HG03280 (cell line): ENCODE data around the gene WNT2B.

Experiments
- ATAC-seq: cut with Tn5 transposase; IDR thresholded peaks from one replicate; pipeline ENCODE4 v1.9.1; 2021; ENCODE audit warnings: mild to moderate bottlenecking, moderate library complexity; ENCODE audit not compliant: unreplicated experiment

The WNT2B gene

GRCh38 chr1:112504661-112505399 is 3.9 kb upstream of the WNT2B start:
- no peak for ATAC-seq

GRCh38 chr1:112505400-112505785 is 3.4 kb upstream of the WNT2B start:
- no peak for ATAC-seq

- ATAC-seq = no peak
Observed at GRCh38 chr1:112505878-112506277, 2.9 kb upstream of the WNT2B start.

- ATAC-seq = no peak
Observed at GRCh38 chr1:112506306-112506705, 2.5 kb upstream of the WNT2B start.

DNA sequence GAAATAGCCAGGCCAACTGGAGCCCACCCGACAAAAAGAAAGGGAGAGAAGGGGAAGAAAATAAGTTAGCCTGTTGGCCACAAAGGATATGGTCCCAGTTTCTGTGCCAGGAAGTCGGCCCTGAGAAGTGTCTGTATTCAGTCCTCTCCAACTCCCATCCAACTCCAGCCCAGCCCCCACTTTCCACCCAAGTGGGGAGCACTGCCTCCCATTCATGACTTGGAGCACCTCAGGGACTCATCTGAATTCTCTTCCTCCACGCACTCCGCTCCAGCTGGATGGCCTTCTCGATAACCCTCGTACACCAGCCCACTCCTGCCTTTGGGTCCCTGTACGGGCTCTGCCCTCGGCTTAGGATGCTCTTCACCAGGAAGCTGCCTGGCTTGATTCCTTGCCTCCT is 2.0 kb upstream of the WNT2B start:
- ATAC-seq = no peak

- no peak for ATAC-seq
Observed at GRCh38 chr1:112507336-112507735, 1.4 kb upstream of the WNT2B start.

DNA sequence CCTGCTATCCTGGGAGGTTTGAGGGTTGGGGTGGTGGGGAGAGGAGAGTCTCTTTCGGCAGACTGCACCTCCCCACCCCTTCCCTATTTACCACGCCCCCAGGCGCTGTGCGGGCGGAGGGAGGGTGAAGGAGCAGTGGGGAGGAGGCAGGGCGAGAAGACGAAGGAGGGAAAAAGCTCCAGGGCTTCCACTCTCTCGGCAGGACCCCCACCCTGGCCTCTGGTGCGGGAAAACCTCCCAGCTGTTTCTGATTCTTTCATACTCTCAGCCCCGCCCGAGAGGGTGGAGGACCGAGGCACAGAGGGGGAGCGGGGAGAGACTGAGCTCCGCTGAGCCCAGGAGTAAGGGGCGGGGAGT is 866 bp upstream of the WNT2B start:
- ATAC-seq = no peak

DNA sequence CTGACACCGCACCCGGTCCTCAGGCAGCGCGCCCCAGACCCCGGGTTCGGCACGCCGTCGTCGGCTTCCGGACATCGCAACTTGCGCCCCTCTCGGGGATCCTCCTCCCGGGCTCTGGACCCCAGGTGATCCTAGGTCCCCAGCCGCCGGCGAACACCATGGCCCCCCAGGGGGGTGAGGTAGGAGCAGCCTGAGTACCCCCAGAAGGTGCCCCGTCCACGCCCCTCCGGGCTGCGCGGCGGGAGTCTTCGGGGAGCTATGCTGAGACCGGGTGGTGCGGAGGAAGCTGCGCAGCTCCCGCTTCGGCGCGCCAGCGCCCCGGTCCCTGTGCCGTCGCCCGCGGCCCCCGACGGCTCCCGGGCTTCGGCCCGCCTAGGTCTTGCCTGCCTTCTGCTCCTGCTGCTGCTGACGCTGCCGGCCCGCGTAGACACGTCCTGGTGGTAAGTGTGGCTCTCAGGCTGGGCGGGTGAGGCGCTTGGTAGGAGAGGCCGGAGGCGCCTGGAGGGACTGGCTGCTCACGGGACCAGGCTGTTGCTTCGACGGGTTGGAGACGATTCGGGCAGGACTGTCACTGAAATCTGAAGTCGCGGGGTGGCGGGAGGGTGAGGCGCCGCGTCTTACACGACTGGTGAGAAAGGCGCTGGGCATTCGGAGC is 367 bp downstream of the WNT2B start:
- no peak for ATAC-seq

- ATAC-seq = no peak
Observed at GRCh38 chr1:112509660-112510178, 954 bp downstream of the WNT2B start.

GRCh38 chr1:112510340-112510739 is 1.6 kb downstream of the WNT2B start:
- ATAC-seq = no peak

- ATAC-seq = no peak
Observed at GRCh38 chr1:112511897-112512296, 3.1 kb downstream of the WNT2B start.

DNA sequence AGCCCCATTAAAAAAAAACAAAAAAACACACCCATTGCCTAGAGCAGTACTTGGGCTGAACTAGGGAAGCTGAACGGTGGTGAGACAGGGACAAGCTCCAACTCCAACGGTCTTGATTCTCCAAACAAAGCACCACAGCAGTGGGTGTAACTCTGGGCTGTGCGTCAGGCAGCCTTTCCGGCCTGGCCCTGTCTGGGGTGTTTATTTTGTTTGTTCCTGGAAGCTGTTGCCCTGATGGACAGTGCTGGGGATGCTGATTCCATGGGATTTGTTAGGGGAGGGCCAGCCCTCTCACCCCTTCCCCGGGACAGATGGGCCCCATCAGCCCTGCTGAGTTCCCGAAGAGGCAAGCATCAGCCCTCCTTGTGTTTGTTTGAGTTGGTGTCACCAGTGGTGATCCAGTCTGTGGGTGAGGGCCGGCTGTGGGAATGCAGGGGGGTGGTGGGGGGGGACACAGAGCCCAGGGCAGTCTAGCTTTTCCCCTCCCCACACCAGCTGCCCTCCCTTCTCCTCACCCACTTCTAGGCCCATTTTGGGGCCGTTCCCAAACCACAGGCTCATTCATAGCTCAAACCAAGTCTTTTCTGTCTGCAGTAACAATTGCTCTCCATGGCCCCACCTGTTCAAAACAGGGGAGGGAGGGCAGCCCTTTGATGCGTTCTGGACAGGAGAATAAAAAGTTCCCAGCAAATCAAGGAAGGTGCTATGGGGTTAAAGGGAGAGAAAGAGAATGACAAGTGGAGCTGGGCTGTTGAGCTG is 4.5 kb downstream of the WNT2B start:
- no peak for ATAC-seq

- no peak for ATAC-seq
Observed at GRCh38 chr1:112514901-112515300, 6.1 kb downstream of the WNT2B start.

DNA sequence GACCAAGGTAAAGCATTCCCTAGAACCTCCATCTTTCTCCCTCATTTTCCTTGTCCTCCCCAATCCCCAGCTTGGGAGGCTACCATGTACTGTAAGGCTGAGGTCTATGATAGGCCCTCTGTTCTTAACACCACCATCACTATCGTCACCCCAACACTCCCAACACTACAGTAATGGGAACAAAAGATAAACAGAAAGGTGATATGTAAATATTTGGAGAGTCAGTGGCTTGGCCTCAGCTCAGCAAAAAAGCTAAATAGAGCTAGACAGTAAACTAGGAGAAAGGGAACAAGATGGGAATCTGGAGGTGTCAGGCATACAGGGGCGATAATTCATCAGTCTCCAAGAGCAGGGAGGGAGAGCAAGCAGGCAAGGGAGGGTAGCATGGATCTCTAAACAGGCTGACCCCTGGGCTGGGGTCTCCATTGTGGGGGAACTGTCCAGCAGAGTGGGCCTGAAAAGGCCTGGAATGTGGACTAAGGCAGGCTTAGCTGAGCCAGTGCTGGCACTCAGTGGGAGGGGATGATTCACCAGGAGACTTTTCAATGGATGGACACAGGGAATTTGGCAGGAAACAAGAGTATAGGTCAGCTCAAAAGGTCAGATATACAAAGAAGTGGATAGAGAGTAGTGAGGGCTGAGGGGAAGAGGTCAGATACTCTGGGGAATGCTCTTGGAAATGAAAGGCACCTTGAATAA is 6.7 kb downstream of the WNT2B start:
- ATAC-seq = no peak

GRCh38 chr1:112516141-112516540 is 7.4 kb downstream of the WNT2B start:
- no peak for ATAC-seq

DNA sequence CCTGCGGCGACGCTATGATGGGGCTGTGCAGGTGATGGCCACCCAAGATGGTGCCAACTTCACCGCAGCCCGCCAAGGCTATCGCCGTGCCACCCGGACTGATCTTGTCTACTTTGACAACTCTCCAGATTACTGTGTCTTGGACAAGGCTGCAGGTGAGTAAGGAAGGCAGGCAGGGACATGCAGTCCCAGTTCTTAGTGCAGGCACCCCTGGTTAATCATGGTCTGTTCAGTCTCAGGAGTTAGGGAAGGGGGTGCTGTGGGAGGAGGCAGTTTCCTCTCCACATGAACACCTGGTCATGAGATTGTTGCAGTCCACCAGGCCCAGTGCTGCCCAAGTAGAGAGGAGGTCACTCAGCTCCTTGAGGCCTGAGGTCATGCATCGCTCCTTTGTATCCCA is 8.5 kb downstream of the WNT2B start:
- ATAC-seq = no peak

- no peak for ATAC-seq
Observed at GRCh38 chr1:112517646-112518045, 8.9 kb downstream of the WNT2B start.

DNA sequence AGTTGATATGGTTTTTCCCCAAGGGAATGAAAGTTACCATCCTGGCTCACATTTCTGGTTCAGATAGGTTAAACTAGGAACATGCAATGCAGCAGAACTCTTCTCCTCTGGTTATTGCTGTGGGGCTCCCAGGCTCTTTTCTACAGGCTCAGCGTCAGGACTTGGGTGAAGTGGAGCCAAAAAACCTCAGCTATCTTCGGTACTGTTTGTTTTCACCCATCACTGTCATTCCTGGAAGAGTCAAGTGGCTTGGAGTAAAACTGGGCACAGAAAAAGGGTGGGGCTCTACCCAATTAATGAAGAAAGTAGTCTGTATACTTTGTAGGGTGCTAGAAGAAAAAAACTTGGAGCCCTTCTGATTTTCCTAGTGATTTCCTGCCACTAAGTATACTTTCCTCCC is 9.4 kb downstream of the WNT2B start:
- no peak for ATAC-seq

DNA sequence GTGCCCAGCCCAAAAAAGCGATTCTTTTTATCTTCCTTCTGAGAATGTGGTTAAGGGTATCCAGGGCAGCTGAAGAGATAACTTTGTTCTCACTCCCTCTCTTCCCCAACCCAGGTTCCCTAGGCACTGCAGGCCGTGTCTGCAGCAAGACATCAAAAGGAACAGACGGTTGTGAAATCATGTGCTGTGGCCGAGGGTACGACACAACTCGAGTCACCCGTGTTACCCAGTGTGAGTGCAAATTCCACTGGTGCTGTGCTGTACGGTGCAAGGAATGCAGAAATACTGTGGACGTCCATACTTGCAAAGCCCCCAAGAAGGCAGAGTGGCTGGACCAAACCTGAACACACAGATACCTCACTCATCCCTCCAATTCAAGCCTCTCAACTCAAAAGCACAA is 11.4 kb downstream of the WNT2B start:
- ATAC-seq = no peak

DNA sequence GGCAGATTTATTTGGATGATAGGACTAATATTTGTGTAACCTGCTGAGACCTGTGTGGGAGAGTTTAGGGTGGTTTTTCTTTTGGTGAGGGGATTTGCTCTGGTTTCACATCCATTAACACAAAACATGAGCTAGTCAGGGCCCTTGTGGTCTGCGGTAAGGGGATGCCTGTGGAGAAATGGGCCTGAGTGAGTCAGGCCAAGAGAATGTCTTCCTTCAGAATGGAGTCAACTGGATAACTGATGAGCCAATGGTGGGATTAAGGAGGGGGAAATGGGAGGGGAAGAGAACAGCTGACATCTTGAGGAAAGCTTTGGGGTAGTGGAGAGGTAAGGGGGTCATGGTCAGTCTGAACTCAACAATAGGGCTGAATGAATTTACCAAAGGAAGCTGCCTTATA is 13.9 kb downstream of the WNT2B start:
- no peak for ATAC-seq

DNA sequence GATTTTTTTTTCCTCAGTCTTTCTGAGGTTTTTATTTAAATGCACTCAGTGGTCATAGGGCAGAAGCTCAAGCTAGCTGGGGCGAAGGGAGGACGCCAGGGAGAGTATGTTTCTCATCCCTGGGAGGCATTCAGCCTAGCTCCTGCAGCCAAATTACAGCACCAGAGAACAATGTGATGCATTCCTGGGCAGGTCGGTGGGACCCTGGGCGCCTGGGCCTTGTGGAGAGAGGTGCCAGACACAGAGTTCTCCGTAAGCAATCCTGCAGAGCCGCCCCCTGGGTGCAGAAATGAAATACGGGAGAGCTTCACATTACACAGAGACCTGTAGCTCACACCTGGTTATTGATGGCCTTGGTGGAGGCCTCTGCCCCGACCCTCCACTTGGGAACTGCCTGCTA is 15.5 kb downstream of the WNT2B start:
- ATAC-seq = no peak
